ENCODE results near the gene RTN4R.

RTN4R gene

DNA sequence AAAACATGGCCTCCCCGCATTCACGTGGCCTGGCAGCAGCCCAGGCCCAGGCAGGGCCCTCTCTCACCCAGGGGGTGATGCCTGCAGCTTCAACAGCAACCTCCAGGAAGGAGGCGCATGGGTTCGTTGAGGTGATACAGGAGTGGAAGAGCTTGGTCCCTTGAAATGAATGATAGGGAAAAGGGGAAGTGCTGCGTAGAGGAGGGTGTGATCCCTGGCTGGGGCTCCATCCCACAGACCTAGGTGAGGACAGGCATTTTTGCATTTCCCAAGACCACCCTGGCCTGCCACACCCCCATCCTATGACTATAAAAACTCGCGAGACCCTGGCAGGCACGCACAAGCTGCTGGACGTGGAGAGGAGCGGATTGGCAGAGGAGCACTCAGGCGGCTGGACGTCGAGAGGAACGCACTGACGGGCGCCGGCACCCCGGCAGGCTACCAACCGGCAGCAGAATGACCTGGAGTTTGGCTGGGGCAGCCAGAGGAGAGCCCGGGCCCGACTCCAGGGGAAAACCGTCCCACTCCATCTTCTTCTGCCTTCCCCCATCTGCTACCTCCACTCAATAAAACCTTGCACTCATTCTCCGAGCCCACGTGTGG is 32.6 kb downstream of the RTN4R start:
- Histone ChIP-seq H3K27ac (ENCODE audit: low read length) (no peak overlapping the region), H3K4me3 (ENCODE audit: low read depth in 1 of 2, low read length in 2 of 2) (no peak overlapping the region), H3K79me2 (ENCODE audit: insufficient read depth, low read length) (no peaks in the 10 kb centered on the region), H3K36me3 (ENCODE audit: insufficient read depth, low read length) (no peaks in the 10 kb centered on the region), H4K20me1 (ENCODE audit: insufficient read depth, low read length) (no peaks in the 10 kb centered on the region), H3K9me3 (ENCODE audit: insufficient read depth, low read length, severe bottlenecking) (no peaks in the 10 kb centered on the region), H3K4me2 (ENCODE audit: insufficient read depth, low read length) (no peak overlapping the region), H2AFZ (ENCODE audit: low read depth, low read length) (no peak overlapping the region), H3K9ac (ENCODE audit: low read depth, low read length) (no peak overlapping the region), H3K4me1 (ENCODE audit: insufficient read depth, low read length) (peaks cover 42% of the 10 kb centered on the region), H3K27me3 (ENCODE audit: insufficient read depth, low read length, poor library complexity) (no peaks in the 10 kb centered on the region)
- ATAC-seq (ENCODE audit: insufficient read depth, low read depth) (no peak), DNase-seq (no peak)
- TF ChIP-seq EZH2 (IDR thresholded peaks at IDR 0.05; ENCODE audit: borderline replicate concordance, low read depth, low read length, severe bottlenecking) (no peak), CTCF (IDR thresholded peaks at IDR 0.05; ENCODE audit: borderline replicate concordance, extremely low read depth, low read length, poor library complexity, severe bottlenecking) (no peak)

GRCh38 chr22:20234760-20235388 is 33.2 kb downstream of the RTN4R start:
- no peaks in the 10 kb centered on the region for H3K27me3 ChIP-seq (ENCODE audit: insufficient read depth, low read length, poor library complexity)
- no peak overlapping the region for H3K27ac ChIP-seq (ENCODE audit: low read length)
- H3K4me1 ChIP-seq (ENCODE audit: insufficient read depth, low read length): peaks cover 36% of the 10 kb centered on the region
- no peak overlapping the region for H3K4me3 ChIP-seq (ENCODE audit: low read depth in 1 of 2, low read length in 2 of 2)
- no peak overlapping the region for H2AFZ ChIP-seq (ENCODE audit: low read depth, low read length)
- TF ChIP-seq CTCF (IDR thresholded peaks at IDR 0.05; ENCODE audit: borderline replicate concordance, extremely low read depth, low read length, poor library complexity, severe bottlenecking): no peak
- no peak for TF ChIP-seq EZH2 (IDR thresholded peaks at IDR 0.05; ENCODE audit: borderline replicate concordance, low read depth, low read length, severe bottlenecking)
- ATAC-seq (ENCODE audit: insufficient read depth, low read depth) (no peak), DNase-seq (no peak)
- no peaks in the 10 kb centered on the region for H3K79me2 ChIP-seq (ENCODE audit: insufficient read depth, low read length)
- H3K4me2 ChIP-seq (ENCODE audit: insufficient read depth, low read length): no peak overlapping the region
- no peak overlapping the region for H3K9ac ChIP-seq (ENCODE audit: low read depth, low read length)
- H3K36me3 ChIP-seq (ENCODE audit: insufficient read depth, low read length): no peaks in the 10 kb centered on the region
- H4K20me1 ChIP-seq (ENCODE audit: insufficient read depth, low read length): no peaks in the 10 kb centered on the region
- H3K9me3 ChIP-seq (ENCODE audit: insufficient read depth, low read length, severe bottlenecking): no peaks in the 10 kb centered on the region

DNA sequence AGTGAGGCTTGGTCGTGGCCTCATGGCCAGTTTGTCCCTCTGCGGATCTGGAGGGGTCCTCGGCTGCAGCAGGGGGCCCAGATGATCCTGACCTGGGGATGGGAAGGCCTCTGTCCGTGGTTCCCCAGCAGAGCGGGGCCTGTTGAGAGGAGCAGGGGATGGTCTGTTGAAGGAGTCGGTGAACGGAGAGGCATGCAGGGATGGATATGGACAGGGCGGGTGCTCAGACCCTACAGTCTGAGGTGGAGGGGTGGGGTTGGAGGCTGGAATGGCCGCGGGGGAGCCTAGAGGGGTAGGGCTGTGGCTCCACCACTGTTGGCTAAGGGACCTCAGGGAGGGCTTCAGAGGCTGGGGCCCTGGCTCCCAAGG is 33.8 kb downstream of the RTN4R start:
- Histone ChIP-seq H2AFZ (ENCODE audit: low read depth, low read length) (no peak overlapping the region), H3K36me3 (ENCODE audit: insufficient read depth, low read length) (no peaks in the 10 kb centered on the region), H3K9ac (ENCODE audit: low read depth, low read length) (no peak overlapping the region), H3K9me3 (ENCODE audit: insufficient read depth, low read length, severe bottlenecking) (no peaks in the 10 kb centered on the region), H3K4me1 (ENCODE audit: insufficient read depth, low read length) (peaks cover 30% of the 10 kb centered on the region), H3K27ac (ENCODE audit: low read length) (no peak overlapping the region), H3K27me3 (ENCODE audit: insufficient read depth, low read length, poor library complexity) (no peaks in the 10 kb centered on the region), H3K4me2 (ENCODE audit: insufficient read depth, low read length) (no peak overlapping the region), H3K4me3 (ENCODE audit: low read depth in 1 of 2, low read length in 2 of 2) (no peak overlapping the region), H3K79me2 (ENCODE audit: insufficient read depth, low read length) (no peaks in the 10 kb centered on the region), H4K20me1 (ENCODE audit: insufficient read depth, low read length) (no peaks in the 10 kb centered on the region)
- DNase-seq (no peak), ATAC-seq (ENCODE audit: insufficient read depth, low read depth) (no peak)
- no peak for TF ChIP-seq CTCF (IDR thresholded peaks at IDR 0.05; ENCODE audit: borderline replicate concordance, extremely low read depth, low read length, poor library complexity, severe bottlenecking)

All from DND-41 (cell line).